HG03354 (cell line): ENCODE measurements around the gene ZNF654.
"Not testable (repeated sequence)": the region's sequence is repeated elsewhere in the genome, so short reads cannot be mapped to it uniquely, and the experiment has no call there.

Source experiments
- ATAC-seq: cut with Tn5 transposase; IDR thresholded peaks from one replicate; pipeline ENCODE4 v1.9.1; 2021; ENCODE audit warnings: mild to moderate bottlenecking; ENCODE audit not compliant: unreplicated experiment, poor library complexity, severe bottlenecking

Gene ZNF654

DNA sequence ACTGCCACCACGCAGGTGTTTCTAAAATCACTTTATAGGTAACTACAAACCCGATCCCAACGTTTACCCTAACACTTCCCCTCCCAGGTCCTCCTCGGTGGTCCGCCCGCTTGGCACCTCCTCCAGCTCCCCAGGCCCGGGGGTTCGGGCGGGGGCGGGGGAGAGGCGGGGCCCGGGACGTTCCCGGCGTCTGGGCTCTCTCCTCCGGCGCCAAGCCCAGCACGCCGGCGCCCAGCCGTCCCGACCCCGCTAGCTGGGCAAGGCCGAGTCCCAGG is 812 bp upstream of the ZNF654 start:
- no peak for ATAC-seq

DNA sequence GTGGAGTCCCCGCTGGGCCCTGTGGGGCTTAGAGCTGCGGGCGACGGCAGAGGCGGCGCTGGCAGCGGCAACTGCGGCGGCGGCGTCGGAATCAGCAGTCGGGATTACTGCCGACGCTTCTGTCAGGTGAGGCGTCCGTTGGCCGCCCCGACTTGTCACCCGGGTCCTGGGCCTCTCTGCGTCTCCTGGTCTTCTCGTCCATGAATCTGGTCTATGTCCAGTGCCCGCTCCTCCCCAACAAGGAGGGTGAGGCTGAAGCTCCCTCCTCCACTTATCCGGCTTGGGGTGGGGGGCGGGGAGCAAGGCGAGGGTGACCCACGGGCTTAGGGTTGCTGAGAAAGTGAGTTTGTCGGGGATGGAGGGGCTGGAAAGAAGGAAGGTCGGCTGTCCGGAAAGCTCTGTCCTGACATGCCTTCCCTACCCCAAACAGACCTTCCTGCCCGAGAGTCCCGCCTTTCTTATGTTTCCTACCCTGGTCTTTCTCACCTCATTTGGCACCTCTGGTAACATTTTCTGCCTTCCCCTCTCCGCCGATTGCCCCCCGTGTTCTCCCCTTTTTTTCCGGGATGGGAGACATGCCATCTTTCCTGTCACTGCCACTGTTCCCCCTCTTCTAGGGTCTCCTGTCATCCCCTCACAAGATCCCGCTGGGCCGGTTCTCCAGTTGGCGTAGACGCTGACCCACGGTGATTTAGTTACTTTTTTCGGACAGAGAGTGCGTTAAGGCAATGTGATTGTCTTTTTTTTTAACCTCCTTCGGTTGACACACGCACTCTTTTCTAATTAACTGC is 520 bp downstream of the ZNF654 start:
- ATAC-seq, result peak; percentile 21

DNA sequence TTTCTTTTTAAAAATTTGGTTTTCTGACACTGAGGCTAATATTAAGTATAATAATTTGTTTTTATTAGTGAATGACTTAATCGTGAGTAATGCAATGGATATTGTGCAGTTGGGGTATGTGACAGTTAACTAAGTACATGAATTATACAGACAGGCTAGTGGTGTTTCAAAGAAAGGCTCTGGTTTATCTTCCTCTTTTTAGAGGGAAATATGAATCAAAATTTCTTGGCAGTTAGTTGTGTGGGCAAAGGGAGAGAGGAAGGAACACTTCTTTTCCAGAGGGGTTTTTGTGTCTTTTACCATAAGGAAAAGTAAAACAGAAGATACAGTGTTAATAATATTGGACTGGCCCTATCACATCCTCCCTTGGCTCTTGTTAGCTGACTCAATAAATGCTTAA is 2.7 kb downstream of the ZNF654 start:
- no peak for ATAC-seq

DNA sequence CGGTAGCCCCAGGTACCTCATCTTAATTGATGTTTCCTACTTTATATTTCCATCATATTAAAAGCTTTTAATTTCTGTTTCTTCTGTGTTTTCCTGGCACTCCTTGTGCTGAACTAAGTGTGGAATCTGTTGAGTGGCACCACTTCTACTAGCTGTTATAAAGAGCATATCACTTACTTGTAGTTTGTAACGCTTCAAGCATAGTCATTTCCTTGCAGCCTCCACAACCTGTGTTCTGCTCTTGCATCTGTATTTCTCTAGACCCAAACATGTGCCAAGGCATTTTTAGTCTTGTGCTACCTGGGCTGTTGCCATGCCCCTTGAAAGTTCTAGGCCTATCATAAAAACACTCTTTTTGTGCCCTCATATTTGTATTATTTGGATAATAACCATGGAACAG is 16.0 kb downstream of the ZNF654 start:
- no peak for ATAC-seq

DNA sequence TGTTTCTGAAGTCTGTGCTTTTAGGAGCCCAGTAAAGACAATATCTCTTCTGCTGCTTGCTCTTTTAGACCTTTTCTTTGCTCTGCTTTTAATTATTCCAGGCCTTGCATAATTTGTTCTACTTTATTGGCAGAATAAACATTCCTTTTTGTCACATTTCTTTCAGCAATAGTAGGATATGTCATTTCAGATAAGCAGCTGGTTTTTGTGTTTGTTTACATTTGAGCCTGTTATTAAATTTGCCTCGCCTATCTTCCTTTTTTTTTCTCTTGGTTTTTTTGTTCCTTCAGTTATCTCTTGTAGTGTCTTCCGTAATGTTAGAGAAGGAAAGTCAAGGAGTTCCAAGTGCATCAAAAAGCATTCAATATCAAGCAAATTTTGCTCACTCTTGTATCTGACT is 16.4 kb downstream of the ZNF654 start:
- no peak for ATAC-seq

DNA sequence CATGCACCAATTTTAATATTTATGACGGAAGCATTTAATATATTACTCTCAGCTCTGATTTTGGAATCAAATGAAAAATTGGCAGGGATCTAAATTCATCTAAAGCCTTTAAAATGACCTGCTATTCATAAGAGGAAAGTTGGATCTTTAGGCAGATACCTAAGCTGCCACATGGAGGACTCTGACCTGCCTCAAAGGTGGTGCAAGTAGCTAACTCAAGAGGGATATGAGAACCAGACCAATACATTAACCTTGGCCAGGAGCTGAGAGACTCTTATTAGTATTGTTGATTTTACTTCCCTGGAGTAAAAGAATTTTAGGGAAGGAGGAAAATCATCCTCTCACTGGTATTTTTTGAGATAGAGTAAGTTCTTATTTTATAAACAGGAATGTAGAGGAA is 17.7 kb downstream of the ZNF654 start:
- ATAC-seq, result no peak

DNA sequence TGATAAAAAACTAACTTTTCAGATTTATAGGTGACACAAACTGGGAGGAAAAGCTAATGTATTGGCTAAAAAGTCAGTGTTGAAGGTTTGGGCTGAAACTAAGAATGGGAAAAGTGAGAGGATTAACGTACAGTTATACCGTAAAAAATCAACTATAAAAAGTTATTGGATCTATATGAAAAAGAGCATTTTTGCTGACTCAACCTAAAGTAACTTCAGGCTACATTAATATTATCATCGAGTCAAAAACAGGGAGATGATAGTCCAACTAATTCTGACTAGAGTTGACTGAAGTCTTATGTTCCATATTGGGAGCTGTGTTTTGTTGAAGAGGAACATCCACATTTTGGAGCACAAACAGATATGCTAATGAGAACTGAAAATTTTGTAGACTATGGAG is 19.9 kb downstream of the ZNF654 start:
- ATAC-seq, result no peak

DNA sequence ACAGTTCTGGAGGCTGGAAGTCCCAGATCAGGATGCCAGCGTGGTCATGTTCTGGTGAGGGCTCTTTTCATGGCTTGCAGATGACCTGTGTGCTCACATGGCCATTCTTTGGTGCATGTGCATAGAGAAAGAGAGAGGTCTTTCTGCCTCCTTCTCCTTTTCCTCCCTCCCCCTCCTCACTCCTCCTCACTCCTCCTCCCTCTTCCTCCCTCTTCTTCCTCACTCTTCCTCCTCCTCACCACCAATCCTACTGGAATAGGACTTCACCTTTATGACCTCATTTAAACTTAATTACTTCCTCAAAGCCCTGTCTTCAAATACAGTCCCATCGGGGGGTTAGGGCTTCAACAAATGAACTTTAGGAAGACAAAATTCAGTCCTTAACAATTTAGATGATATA is 23.8 kb downstream of the ZNF654 start:
- ATAC-seq, result no peak

DNA sequence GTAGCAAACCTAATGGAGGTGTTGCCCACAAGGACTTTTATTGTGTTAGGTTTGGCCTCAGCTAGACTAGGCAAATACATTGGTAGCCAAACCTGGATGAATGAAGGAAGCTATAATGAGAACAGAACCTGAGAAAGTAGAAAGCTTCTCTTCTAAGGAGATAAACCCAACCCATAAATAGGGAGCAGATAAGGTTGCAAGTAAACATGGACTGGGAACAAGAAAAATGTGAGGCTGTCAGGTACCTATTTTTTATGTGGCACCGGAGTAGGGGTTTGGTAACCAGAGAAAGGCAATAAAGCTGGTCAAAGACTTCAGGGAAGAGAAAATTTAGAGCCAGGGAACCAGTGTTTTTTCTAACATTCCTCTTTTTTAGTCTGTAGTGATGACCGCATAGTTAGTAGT is 25.0 kb downstream of the ZNF654 start:
- no peak for ATAC-seq

DNA sequence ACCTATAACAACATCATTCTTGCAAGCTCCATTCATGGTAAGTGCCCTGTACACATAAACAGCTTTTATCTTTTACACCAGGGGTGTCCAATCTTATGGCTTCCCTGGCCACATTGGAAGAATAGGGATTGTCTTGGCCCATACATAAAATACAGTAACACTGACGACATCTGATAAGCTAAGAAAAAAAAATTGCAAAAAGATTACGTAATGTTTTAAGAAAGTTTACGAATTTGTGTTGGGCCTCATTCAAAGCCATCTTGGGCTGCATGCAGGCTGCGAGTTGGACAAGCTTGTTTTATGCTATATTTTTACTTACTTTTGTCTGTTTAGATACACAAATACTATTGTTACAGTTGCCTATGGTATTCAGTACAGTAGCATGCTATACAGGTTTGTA is 31.6 kb downstream of the ZNF654 start:
- no peak for ATAC-seq

DNA sequence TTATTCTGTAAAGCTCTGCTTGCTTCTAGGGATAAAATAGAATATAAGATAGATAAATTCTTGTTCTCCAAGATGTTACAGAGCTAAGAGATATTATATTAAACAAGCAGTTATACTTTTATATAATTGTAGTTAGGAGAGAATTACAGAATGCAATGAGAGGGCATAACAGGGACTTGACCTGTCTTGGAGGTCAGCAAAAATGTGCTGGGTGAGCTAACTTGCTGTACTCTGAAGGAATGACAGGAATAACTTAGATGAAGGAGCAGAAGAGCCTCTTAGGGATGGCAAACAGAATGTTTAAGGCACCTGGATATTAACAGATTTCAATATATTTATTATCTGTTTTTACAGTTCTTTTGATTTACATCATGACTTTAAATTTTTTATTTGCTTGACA is 33.2 kb downstream of the ZNF654 start:
- ATAC-seq, result no peak

DNA sequence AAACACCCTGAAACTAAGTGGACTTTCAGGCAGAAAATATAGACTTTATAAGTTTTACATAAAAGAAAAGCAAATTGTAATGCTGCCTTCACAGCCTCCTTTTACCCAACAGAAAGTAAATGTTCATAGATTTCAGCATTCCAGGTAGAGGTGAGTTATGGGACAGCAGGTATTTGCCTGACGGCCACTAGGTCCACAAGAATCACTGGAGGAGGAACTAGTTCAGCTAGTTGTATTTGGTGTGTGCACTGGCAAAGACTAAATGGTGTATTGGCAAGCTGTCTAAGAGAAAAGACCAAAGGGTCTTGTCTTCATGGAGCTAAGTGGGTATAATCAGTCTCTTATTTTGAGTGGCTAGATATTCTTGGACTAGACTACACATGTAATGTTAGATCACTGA is 34.2 kb downstream of the ZNF654 start:
- ATAC-seq, result no peak

DNA sequence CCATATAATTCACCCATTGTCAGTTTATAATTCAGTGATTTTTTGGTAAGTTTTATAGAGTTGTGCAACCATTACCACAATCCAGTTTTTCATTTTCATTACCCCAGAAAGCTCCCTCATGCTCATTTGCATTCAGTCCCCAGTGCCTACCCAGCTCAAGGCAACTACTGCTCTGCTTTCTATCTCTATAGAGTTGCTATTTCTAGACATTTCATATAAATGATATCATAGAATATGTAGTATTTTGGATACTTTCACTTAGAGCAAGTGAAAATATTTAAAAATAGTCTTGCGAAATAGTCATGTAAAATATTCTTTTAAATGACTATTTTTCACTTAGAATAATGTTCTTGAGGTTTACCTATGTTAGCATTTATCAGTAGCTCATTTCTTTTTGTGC is 42.1 kb downstream of the ZNF654 start:
- ATAC-seq, result peak; percentile 76

DNA sequence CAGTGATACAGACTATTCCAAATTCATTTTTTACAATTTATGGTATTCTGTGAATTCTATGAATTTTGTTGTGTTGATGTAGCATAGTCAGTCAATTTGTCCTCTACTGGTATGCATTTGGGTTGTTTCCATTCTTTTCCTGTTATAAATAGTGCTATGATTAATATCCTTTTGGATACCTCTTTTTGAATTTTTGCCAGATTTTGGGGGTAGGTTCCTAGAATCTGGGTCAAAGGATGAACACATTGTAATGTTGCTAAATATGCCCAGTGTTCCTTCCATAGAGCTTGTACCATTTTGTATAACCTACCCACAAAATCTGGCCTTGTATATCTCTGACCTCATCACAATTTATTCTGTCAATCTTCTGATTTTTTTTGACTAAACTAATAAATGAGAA is 46.3 kb downstream of the ZNF654 start:
- ATAC-seq, result no peak

DNA sequence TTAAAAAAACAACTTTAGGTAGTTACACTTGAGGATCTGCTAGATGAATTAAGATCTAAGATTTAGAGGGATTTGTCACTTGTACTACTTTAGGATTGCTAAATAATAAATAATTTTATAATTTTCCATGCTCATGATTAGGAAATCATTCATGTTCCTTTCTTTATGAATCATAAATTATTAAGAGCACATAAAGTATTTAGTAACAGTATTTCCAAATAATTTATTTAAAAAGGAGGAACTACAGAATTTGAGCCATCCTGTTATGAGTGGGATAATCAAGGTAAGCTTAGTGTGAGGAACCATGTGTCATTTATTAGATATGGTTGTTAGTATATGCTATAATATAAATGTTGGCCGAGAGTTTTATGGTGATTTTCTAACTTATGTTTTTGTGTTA is 53.2 kb downstream of the ZNF654 start:
- peak; percentile 38 for ATAC-seq

DNA sequence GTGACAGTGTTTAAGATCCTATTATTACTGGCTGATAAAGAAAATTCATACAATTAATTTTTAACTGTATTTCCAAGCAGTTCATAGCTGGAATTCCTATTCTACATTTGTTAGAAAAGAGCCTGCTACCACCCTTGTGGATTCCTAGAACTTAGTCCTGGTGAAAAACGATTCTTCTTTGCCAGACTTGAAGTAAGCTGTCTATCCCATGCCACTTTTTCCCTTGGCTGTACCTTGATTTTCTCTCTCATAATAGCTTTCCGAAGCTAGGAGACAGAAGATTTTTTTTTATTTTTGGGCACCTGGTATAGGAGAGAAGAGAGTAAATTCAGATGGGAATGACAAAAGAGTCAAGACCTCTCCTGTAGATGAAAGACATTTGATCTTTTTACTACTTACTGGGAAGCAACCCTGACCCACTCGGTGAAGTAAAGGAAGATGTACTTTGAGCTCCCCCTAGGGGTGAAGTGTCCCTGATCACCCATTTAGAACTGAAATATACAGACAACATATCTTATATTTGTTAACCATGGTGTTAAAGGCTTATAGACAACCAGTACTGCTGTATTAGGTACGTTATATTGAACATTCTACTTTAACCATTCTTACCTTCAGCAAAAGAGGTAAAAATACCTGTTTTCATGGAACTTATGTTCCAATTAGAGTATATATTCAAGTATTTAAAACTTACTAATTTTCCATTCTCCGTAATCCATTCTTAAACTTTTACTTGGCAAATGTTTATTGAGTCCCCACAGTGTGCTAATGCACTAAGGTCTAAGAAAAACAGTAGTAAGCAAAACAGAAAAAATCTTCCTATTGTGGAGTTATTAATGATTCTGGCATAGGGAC is 54.5 kb downstream of the ZNF654 start:
- peak; percentile 93 for ATAC-seq

DNA sequence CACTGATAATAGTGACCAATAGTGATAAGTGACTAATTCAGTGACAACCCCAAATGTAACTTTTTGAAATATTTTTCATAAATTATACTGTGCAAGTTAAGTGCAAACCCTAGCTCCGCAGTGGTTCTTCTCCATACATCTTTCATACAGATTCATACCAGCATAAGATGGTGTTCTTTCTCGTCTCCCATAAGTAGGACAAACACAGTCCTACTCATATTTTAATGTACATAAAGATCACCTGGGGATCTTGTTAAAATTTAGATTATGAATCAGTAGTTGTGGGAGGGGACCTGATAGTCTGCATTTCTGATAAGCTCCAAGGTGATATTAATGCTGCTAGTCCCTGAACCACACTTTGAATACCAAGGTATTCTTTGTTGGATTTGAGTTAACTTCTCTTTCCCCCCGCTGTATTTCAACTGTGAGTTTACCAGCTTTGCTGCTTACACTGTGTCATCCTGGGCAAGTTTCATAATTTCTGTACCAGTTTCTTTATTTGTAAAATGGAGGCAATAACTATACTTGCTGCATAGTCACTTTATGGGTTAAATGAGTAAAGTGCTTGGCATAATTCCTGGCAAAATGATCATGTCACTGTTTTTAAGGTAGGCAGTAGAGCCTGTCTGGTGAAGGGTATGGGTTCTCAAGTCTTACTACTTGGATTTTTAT is 56.0 kb downstream of the ZNF654 start:
- no peak for ATAC-seq

DNA sequence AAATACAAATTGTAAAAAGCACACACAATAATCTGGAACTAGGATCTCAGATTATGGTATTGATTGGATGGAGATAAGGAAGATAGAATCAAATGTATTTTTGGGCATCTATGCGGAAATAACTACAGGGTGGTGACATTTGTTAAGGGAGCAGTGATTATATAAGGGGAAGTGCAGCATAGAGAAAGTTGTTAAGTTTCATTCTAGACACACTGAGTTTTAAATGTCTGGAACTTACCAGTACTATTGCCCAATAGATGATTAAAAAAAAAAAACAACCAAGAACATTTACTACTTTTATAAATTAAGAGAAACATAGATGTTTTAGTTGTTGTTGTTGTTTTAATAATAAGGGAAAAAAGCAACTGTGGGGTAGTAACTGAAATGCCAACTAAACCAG is 58.6 kb downstream of the ZNF654 start:
- no peak for ATAC-seq

DNA sequence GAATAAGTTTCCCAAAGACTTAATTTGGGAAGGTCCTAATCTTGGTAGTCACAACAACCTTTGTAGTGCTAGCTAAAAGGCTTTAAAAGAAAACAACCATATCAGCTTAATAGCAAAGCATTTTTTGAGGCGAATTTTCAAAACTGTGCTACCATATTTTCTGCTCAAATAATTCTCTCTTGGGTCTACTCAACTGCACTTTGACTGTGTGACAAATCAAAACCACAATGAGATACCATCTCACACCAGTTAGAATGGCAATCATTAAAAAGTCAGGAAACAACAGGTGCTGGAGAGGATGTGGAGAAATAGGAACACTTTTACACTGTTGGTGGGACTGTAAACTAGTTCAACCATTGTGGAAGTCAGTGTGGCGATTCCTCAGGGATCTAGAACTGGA is 59.5 kb downstream of the ZNF654 start:
- not testable (repeated sequence) for ATAC-seq

DNA sequence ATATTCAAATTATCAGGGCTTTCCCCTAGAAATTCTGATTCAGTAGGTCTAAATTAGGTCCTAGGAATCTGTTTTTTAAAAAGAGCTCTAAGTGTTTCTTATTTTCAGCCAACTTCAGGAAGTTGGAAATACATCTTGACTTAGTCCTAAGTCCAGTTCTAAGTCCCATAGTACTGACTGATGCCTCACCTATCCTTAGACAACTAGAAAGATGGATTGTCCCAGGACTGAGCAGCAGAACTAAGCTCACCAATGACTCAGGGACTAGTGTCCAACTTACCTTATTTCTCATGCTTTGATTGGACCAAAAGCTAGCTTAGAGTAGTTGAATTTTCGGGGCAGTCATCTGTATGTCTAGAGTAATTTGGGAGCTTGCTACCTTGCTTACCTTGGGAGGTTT is 64.5 kb downstream of the ZNF654 start:
- no peak for ATAC-seq

DNA sequence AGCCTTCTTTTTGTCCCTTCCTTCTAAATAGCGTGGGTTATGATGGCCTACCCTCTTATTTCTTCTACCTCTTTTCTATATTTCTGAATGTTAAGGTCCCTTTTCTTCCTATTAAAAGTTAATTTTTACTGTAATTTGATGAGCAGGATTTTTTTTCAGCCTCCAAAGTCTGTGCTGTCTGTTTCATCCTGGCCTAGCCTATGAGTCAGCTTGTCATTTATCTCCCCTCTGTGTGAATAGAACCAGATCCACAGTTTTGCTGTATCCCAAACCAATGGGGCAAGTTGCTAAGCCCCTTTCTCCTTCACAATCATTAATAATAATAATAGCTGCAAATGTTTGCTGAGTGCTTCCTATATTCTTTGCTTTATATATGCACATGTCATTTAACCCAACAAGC is 72.6 kb downstream of the ZNF654 start:
- ATAC-seq, result no peak
